Right renal pelvis (tissue), 4 donors: Measurements from ENCODE around the gene STIP1. TPM values are rescaled to one million over a fixed set of nuclear protein-coding genes. Genes with fewer than 3 reads are reported as not detected.

Experiments
- DNase-seq, 4 donors: peaks; one replicate each; pipeline ENCODE4 v3.0.0-alpha.2; 2013; ENCODE audit warnings: low read depth in 4 of 4, low spot score in 3 of 4, missing footprints in 1 of 4
- polyA plus RNA-seq, 4 donors: library from polyadenylated mRNA; unstranded; fragments of 120-200 nt; gene quantifications; one replicate each; pipeline ENCODE4 v1.2.1, GENCODE V29; 2013; ENCODE audit not compliant: insufficient read length in 4 of 4

Gene STIP1
- polyA plus RNA-seq, 4 donors, result 188 to 239 (median 197) TPM

DNA sequence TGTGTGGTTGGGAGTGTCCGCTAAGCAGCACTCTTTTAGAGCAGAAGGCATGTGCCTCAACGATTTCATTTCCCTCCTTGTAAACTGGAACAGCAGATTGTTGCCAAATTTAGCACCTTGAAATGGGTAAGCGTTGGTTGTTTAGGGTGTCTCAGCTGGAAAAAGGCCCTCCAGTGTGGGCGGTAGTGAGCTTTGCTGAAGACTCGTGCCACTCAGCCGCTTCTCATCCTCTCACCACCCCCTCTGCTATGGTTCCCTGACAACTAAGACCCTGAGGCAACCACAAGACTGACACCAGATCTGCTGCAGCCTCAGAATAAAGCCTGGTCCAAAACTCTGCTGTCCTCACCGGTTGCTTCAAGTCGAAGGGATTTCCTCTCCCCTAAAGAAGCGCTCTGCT lies 10.7 kb downstream of the STIP1 start:
- DNase-seq, result no peak

DNA sequence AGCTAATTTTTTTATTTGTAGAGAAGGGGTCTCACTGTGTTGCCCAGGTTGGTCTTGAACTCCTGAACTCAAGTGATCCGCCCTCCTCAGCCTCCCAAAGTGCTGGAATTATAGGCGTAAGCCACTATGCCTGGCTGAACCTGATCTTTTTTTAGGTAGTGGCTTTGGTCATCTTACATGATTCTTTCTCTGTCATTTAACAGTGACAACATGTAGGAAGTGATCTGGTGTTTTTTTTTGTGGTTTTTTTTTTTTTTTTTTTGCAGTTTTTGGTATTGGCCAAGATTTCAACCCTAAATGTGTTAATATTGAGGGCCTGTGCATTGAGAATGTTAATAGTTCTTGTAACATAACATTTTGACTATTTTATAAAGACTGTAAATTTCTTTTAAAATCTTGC lies 12.5 kb downstream of the STIP1 start:
- no peak for DNase-seq

DNA sequence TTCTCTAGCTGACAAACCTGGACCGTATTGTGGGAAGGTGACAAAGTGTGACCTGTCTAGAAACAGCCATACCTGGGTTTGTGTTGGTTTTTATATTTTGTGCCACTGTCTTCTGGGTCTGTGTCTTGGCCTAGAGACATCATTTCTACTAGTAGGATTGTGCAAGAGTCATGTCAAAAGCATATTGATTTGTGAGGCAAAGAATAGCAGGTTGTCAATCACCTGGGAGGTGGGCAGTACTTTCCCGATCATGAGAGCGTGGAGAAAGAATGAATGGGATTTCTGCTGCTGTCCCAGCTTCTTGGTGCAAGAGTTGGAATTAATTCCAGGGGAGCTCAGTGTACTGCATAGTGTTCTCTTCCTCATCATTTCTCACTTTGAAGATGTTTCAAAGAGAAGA lies 15.6 kb downstream of the STIP1 start:
- no peak for DNase-seq

DNA sequence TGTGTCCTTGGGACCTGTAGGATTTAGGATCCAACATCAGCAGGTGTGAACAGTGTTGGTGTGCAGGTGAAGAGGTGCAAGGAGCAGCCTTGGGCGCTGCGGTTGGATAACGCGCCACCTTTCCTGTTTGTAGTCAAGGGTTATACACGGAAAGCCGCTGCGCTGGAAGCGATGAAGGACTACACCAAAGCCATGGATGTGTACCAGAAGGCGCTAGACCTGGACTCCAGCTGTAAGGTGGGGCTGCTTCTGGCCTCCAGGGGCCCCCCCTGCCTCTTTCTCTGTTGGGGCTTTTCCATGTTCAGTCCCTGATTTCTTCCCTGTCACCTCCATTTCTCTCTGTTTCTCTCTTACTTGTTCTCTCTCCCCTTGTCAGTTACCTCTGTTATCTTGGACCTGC lies 17.0 kb downstream of the STIP1 start:
- no peak for DNase-seq

DNA sequence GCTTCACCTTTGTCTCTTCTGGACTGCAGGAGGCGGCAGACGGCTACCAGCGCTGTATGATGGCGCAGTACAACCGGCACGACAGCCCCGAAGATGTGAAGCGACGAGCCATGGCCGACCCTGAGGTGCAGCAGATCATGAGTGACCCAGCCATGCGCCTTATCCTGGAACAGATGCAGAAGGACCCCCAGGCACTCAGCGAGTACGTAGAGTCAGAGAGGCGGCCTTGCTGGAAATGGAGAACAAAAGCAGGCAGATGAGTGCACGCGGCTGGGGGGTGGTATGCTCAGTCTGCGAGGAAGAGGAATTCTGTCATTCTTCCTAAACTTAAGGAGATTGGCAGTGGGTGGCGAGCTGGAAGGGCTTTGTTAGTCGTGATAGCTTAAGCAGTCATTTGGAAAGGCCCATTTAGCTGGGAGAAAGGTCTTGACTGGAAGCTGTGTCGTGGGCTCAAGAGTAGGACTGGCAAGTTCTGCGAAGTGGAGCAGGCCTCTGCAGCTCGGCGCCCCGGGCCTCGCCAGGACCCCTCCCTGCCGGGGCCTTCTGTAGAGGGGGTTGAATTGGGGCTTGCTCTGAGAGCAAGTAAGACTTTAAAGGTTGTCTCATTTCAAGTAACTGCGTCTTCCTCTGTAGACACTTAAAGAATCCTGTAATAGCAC lies 17.6 kb downstream of the STIP1 start:
- no peak for DNase-seq

DNA sequence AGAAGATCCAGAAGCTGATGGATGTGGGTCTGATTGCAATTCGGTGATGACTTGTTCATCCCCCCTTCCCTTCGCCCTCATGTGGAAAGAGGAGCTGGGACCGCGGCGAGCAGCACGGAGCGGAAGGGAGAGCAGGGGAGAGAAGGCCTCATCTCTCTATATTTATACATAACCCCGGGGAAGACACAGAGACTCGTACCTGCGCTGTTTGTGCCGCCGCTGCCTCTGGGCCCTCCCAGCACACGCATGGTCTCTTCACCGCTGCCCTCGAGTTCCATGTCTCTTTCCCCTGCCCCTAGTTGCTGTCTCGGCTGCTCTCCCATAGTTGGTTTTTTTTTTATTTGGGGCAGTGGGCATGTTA lies 18.1 kb downstream of the STIP1 start:
- DNase-seq, result no peak

DNA sequence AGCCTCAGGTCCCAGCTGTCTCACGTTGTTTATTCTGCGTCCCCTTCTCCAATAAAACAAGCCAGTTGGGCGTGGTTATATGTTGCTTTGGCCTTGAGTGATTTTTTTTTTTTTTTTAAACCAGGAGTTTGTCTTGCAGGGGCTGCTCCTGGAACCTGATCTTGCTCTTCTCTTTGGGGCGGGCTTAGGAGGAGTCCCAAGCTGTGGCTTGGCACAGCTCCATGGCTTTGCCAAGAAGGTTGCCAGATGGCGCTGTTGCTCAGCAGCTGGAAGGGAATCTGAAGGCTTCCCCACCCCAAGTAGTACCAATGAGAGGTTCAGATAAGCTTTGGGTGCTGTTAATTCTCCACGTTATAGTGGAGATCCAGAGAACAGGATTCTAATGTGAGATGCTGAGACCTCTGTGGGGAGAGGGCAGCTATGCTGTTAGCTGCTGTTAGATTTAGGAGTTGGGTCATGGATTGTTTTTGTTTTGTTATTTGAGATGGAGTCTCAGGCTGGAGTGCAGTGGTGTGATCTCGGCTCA lies 18.6 kb downstream of the STIP1 start:
- DNase-seq, result peak; percentile 72 to 82 (median 78)

DNA sequence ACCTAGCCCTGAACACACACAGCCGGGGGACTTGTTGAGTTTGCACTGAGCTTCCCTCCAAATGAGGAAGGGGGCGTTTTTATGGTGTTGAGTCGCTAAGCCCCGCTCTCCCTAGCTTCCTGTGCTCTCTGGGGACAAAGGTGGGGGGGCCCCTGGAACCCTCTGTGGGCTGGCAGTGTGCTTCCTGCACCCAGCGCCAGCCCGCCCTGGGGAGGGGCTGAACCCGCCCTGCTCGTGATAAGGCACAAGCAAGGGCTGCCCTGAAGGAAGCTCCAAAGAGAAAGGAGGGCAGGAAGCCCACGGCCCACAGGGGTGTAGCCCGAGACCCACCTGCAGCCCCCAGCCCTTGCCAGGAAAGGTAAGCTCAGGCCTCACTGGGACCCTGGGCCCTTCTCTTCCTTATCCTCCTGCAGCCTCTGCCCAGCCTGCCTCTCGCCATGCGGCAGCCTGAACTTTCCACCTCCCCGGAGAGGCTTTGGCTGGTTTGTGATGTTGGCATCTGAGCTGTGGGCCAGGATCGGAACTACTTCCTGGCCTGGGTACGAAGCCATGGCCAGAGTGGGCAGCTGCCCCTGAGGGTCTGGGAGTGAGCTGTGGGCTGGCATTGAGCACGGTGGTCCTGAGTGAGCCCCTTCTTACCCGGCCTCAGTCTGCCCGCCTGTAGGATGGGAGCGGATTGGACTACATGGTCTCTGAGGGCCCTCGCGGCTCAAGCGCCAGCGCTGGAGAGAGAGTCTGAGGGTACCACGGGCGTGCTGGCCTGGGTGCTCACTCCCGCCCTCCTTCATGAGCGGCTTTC lies 20.7 kb downstream of the STIP1 start, which contains the start of gene FERMT3:
TSS of gene FERMT3 (plus strand) at position 265 of the 799 bp plus-strand sequence. CDS start 644 bp downstream, outside the sequence.
- no peak for DNase-seq

DNA sequence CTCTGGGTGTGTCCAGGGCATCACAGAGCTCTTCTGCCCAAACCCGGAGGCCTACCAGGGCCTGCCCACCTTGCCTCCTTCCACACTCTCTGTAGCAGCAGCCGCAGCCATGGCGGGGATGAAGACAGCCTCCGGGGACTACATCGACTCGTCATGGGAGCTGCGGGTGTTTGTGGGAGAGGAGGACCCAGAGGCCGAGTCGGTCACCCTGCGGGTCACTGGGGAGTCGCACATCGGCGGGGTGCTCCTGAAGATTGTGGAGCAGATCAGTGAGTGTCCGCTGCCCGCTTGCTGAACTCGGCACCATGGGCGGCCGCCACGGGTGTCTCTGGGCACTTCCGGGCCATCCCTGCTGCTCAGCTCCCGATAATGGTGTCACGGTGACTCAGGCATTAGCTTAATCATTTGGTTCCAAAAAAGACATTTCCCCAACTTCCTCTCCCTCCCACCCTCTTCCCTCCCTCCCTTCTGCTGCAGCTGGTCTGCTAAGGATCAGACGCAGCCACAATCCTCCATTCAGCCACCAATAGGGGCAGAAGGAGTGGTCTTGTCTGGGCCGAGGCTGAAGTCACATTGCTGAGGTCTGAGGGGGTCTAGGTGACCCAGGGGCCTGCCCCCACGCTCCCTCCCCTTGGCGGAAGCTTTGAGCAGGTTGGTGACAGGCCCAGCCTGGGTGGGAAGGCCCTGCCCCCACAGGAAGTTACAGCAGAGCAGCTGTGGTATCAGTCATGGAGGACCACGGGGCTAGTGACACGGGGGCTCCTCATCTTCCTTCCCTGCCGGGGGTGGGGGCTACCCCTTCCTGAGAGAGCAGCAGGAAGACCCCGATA lies 21.5 kb downstream of the STIP1 start:
- no peak for DNase-seq

DNA sequence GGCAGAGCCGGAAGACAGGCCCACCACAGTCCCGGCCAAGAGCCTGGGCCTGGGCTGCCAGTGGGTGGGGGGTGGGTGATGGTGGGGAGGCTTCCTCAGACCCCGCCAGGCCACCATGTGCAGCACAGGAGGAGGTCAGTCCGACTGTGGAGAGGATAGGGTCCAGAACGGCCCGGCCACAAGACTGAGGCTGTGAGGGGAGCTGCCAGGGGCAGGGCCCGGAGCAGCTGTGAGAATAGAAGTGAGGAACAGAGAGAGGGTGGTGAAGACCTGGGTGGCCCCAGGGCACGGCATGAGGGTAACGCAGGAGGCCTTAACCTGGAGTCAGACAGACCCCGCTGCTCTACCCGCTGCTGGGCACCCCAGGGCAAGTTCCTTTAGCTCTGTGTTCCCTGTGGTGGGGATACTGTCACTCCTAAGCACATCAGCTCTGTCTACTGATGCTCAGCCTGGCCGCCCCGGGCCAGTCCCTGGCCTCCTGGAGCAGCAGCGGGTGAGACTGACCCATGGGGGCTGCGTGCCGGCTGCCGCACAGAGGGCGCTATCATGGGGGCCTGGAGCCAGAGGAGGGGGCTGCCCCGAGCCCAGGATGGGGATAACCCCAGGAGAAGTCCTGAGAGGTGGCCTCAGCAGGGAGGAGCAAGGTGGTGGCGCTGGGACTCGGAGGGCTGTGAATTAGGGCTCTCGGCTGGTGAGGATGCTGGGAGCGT lies 22.3 kb downstream of the STIP1 start:
- DNase-seq, result no peak

DNA sequence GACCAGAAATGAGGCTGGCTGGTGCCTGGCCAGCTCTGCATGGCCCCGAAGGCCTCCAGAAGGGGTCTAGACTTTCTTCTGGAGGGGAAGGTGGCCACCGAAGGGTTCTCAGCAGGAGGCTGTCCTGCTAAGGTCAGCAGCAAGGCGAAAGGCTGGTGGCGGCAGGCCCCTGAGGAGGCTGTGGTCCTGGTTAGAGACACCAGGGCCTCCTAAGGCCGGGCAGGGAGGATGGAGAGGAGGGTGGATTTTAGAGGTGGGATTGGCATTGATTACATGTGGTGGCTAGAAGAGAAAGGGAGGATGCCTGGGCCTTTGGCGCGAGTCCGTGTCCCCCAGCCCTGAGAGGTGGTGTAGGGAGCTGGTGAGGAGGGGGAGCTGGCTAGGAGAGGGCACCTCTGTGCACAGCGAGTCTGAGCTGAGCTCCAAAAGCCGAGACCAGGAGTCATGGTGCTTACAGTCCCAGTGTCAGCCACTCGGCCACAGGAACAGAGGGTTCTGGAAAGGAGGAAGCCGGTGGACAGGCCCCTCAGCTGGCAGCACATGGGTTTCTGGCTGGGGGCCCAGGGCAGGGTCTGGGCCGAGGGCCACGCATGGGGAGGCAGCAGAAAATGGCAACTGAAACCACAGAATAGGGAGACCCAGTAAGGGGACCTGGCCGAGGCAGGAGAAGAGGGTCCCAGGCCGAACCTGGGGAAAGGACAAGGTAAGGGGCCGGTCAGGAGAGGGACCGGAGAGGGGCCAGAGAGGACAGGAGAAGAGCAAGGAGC lies 23.0 kb downstream of the STIP1 start:
- no peak for DNase-seq

DNA sequence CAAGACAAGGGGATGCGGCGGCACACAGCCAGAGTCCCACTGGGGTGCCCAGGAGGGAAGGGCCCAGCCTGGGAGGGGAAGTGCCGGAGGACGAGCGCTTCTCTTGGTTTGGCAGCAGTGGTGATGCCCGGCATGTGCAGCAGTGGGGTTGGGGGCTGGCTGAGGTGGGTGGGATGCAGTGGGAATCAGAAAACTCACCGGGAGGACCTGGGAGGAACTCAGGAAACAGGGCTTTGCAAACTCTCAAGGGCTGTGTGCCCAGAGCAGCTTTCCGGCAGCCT lies 23.5 kb downstream of the STIP1 start:
- no peak for DNase-seq

DNA sequence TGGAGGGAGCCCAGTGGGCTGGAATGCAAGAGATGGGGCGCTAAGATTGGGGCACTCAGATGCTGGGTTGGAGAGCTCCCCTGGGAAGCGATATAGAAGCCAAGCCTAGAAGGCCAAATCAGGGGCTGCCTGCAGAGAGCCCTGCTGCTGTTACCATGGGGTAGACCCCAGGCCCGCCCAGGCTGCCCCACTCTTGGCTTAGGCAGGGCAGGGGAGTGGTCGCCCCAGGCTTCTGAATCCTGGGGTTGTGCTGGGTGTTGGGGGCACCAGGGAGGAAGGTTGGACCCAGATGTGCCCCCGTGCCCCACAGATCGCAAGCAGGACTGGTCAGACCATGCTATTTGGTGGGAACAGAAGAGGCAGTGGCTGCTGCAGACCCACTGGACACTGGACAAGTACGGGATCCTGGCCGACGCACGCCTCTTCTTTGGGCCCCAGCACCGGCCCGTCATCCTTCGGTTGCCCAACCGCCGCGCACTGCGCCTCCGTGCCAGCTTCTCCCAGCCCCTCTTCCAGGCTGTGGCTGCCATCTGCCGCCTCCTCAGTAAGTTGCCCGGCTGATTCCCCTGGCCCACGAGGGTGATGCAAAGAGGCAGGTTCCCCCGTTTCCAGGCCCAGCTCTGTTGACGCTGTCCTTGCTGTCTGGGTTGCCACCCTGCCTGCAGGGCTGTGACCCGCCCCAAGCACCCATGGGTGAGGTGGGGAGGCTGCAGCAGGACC lies 24.5 kb downstream of the STIP1 start:
- DNase-seq, result no peak

DNA sequence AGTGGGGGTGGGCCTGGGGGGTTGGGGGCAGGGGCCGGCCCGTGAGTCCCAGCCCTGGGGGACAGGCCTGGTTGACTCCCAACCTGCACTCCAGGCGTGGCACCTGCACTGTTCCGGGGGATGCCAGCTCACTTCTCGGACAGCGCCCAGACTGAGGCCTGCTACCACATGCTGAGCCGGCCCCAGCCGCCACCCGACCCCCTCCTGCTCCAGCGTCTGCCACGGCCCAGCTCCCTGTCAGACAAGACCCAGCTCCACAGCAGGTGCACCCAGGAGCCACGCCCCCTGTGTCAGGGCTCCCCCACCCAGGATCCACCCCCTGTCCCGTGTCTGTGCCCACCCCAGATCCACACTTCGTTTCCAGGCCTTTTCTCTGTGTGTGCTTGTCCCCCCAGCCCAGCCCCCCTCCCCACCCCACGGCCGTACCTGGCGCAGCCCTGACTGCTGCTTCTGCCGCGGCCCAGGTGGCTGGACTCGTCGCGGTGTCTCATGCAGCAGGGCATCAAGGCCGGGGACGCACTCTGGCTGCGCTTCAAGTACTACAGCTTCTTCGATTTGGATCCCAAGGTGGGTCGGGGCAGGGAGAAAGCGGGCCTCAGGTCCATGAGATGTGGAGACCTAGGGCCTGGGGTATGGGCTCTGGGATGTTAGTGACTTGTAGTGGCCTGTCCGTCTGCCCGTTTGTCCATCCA lies 25.4 kb downstream of the STIP1 start:
- DNase-seq, result no peak

DNA sequence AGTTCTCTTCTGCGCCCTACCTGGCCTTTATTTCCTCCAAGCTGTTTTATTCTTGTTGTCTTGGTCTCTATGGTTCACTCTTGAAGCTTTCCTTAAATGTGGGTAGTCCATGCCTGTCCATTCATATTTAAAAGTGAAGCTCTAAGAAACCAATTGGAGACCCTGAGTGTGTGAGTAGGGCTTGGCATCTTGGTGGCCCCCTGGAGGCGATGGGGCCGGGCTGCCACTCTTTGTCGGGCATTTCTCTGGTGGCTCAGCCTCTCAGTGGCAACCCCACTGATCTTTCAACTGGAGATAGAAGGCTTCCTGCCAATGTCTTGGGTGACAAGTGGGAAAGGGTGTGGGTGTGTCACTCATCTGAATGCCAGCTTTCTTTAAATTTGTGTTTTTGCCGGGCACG lies 30.9 kb downstream of the STIP1 start:
- DNase-seq, result no peak

DNA sequence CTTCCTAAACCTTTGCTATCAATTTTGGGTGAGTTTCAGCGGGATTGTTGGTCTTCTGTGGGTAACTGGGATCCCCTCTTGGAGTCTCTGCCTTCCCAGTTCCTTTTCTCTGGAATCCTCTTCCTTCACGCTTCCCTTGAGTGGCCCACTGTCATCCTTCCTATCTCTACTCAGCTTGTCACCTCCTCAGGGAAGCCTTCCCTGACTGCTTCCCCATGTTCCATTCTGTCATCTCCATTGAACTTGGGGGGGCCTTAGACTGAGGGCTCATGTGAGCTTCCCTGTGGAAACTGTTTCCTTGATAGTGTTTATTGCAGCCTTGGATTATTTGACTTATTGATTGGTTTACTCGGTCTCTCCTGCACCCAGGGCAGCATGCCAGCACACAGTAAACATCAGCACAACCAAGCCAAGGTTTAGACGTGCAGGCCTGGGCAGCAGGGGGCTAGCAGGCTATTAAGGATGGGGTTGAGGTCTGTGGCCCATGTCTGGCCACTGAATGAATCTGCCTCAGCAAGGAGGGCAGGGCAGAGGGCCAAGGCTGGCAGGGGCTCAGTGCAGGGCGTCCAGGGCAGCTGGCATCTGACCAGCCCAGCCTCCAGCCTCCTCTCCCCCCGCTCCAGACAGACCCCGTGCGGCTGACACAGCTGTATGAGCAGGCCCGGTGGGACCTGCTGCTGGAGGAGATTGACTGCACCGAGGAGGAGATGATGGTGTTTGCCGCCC lies 32.8 kb downstream of the STIP1 start:
- no peak for DNase-seq

DNA sequence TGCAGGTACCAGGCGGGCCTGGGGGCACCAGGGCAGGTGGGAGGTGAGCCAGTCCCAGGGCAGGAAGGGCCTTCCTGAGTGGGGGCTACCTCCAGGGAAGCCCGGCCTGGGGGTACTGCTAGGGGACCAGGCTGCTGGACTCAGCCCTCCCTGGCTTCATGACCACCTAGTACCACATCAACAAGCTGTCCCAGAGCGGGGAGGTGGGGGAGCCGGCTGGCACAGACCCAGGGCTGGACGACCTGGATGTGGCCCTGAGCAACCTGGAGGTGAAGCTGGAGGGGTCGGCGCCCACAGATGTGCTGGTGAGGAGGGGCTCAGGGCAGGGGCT lies 33.3 kb downstream of the STIP1 start:
- no peak for DNase-seq

DNA sequence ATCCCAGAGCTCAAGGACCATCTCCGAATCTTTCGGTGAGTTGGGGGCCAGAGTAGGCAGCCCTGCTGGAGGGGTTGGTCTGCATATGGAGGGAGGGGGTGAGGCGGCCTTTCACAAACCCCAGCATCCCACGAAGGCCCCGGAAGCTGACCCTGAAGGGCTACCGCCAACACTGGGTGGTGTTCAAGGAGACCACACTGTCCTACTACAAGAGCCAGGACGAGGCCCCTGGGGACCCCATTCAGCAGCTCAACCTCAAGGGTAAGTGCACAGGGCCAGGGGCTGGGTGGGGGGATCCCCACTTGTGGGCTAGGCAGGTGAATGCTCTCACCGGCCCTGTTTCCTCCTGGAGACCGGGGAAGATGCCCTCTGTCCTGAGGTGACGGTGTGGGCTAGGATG lies 33.8 kb downstream of the STIP1 start:
- DNase-seq, result no peak
